ENCODE data around the gene VGF.
A peak's percentile ranks its signal among the peaks of the same experiment; 100 is the strongest.
"Not testable (repeated sequence)": the region's sequence is repeated elsewhere in the genome, so short reads cannot be mapped to it uniquely, and the experiment has no call there.

VGF gene

DNA sequence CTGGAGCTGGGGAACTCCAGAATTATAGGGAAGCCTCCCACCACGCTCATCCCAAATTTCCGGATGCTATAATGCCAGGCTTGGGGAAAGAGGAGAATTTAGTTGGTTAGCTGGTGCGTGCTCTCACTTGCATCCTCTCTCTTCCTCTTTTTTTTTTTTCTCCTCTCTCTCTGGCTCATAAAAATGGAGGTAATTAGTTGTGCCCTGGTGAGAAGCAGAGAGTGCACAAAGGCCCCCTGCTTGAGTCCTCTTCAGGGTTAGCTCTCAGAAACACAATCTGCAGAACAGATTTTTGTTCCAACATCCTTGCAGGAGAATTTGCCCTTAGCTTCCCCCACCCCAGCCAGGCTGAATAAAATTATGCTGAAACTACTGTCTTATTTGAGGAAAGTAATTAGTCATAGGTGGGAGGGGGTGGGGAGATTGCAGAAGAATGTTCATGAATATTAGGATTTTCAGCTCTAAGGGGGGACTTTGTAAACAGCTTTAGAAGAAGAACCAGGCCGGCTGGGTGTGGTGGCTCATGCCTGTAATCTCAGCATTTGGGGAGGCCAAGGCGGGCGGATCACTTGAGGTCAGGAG, 30.9 kb downstream of the VGF start:
- no peak for DNase-seq

DNA sequence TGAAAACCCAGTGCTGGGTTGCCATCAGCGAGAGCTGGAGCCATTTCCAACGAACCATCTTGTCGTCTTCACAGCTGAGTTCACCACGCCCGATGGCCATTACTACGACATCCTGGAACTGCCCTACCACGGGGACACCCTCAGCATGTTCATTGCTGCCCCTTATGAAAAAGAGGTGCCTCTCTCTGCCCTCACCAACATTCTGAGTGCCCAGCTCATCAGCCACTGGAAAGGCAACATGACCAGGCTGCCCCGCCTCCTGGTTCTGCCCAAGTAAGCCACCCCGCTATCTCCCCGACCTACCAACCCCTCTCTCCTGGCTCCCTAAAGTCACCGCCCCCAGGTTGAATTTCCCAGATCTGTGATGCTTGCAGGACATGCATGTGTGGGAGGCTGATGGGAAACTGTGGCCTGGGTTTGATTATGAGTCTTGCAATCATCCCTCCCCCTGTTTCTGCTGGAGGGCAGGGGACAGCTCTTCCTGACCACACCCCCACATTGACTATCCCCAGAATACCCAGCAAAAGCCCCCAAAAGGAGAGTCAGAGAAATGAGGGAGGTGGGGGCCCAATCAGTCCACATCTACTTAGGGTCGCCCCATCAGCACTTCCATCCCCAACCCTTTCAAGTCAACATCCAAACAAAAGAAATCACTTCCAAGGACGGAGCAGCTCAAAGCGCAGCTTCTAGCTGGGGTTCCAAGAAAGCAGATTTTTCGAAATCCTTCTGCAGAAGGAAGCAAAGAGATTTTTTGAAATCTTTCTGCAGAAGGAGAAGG, 31.6 kb downstream of the VGF start:
- no peak for DNase-seq

DNA sequence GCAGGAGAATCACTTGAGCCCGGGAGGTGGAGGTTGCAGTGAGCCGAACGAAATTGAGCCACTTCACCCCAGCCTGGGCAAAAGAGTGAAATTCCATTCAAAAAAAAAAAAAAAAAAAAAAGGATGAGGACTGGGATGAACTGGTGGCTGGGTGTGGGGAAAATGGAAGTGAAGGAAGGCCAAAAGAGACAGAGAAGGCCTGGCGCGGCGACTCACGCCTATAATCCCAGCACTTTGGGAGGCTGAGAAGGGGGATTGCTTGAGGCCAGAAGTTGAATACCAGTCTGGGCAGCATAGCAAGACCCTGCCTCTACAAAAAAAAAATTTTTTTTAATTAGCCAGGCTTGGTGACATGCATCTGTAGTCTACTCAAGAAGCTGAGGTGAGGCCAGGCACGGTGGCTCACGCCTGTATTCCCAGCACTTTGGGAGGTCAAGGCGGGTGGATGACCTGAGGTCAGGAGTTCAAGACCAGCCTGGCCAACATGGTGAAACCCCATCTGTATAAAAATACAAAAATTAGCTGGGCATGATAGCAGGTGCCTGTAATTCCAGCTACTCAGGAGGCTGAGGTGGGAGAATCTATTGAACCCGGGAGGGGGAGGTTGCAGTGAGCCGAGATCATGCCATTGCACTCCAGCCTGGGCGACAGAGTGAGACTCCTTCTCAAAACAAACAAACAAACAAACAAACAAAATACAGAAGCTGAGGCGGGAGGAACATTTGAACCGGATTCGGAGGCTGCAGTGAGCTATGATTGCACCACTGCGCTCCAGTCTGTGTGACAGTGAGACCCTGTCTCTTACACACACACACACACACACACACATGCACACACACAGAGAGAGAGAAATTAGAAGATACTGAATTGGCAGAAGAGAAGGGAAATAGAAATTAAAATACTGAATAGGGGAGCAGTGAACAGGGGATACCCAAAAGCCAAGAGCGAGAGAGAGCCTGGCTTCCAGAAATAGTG, 32.5 kb downstream of the VGF start:
- DNase-seq: not testable (repeated sequence)

GRCh38 chr7:101129603-101130117, 35.7 kb downstream of the VGF start:
- DNase-seq: no peak

DNA sequence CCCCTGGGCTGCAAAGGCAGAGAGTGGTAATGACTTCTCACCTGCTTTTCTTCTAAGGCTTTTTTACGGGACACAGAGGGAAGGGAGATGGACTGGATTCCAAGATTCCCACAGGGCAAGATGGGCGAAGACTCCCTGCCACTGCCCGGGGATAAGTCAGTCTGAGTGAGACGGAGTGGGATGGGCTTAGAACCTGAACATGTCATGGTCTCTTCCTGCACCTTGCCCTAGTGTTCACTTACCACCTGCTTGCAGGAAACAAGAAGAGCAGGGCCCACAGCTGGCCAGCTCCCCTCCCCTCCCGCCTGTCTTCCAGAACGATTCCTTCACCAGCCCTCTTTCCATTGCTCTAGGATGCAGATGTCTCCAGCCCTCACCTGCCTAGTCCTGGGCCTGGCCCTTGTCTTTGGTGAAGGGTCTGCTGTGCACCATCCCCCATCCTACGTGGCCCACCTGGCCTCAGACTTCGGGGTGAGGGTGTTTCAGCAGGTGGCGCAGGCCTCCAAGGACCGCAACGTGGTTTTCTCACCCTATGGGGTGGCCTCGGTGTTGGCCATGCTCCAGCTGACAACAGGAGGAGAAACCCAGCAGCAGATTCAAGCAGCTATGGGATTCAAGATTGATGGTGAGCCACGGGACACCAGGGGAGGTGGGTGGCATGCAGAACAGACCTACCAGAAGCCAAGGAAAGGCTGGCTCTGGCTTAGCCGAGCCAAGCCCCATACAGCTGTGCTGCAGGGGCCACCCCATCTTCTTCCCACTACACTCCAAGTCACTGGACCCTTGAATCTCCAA, 37.1 kb downstream of the VGF start:
- no peak for DNase-seq

- DNase-seq: no peak
Observed at GRCh38 chr7:101127460-101128039, 37.8 kb downstream of the VGF start.

DNA sequence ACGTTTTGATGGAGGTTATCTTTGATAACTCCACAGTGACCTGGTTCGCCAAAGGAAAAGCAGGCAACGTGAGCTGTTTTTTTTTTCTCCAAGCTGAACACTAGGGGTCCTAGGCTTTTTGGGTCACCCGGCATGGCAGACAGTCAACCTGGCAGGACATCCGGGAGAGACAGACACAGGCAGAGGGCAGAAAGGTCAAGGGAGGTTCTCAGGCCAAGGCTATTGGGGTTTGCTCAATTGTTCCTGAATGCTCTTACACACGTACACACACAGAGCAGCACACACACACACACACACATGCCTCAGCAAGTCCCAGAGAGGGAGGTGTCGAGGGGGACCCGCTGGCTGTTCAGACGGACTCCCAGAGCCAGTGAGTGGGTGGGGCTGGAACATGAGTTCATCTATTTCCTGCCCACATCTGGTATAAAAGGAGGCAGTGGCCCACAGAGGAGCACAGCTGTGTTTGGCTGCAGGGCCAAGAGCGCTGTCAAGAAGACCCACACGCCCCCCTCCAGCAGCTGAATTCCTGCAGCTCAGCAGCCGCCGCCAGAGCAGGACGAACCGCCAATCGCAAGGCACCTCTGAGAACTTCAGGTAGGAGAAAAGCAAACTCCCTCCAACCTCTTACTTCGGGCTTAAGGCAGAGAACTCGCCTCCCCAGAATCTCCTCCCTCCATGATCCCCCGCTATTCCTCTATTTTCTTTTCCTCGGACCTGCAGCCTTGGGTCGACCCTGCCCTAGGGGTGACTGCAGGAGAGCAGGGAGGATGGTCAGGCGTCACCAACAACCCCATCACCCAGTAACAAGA, 38.5 kb downstream of the VGF start, which contains the start of gene SERPINE1:
Gene SERPINE1 (plus strand): TSS at position 454 of the 809 bp plus-strand sequence. CDS start 1,290 bp downstream, outside the sequence.
- DNase-seq: peak; percentile 64

DNA sequence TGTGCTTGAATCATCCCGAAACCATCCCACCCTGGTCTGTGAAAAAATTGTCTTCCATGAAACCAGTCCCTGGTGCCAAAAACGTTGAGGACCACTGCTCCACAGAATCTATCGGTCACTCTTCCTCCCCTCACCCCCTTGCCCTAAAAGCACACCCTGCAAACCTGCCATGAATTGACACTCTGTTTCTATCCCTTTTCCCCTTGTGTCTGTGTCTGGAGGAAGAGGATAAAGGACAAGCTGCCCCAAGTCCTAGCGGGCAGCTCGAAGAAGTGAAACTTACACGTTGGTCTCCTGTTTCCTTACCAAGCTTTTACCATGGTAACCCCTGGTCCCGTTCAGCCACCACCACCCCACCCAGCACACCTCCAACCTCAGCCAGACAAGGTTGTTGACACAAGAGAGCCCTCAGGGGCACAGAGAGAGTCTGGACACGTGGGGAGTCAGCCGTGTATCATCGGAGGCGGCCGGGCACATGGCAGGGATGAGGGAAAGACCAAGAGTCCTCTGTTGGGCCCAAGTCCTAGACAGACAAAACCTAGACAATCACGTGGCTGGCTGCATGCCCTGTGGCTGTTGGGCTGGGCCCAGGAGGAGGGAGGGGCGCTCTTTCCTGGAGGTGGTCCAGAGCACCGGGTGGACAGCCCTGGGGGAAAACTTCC, 39.2 kb downstream of the VGF start:
- peak; percentile 22 for DNase-seq

- DNase-seq: no peak
Observed at GRCh38 chr7:101124376-101125056, 40.9 kb downstream of the VGF start.

- no peak for DNase-seq
Observed at GRCh38 chr7:101123703-101124068, 41.7 kb downstream of the VGF start.

DNA sequence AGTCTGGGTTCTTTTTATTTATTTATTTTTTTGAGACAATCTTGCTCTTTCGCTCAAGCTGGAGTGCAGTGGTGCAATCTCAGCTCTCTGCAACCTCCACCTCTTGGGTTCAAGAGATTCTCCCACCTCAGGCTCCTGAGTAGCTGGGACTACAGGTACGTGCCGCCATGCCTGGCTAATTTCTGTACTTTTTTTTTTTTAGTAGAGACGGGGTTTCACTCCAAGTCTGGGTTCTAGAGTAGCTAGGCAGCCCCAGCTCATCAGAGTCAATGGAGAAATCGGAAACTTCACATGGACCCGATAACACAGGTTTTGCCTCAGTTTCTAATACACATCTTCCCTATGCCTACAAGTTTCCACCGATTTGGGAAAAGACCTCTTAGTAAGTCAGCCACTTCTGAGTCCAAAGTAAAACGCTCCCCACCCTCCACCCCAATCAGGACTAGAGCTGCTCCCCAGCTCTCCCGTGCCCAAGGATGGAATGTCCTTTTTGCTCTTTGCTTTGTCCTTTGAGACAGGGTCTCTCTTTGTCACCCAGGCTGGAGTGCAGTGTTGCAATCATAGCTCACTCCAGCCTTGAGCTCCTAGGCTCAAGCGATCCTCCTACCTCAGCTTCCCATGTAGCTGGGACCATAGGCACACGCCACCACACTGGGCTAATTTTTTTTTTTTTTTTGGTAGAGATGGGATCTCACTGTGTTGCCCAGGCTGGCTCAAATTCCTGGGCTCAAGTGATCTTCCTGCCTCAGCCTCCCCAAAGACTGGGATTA, 42.3 kb downstream of the VGF start:
- no peak for DNase-seq

DNA sequence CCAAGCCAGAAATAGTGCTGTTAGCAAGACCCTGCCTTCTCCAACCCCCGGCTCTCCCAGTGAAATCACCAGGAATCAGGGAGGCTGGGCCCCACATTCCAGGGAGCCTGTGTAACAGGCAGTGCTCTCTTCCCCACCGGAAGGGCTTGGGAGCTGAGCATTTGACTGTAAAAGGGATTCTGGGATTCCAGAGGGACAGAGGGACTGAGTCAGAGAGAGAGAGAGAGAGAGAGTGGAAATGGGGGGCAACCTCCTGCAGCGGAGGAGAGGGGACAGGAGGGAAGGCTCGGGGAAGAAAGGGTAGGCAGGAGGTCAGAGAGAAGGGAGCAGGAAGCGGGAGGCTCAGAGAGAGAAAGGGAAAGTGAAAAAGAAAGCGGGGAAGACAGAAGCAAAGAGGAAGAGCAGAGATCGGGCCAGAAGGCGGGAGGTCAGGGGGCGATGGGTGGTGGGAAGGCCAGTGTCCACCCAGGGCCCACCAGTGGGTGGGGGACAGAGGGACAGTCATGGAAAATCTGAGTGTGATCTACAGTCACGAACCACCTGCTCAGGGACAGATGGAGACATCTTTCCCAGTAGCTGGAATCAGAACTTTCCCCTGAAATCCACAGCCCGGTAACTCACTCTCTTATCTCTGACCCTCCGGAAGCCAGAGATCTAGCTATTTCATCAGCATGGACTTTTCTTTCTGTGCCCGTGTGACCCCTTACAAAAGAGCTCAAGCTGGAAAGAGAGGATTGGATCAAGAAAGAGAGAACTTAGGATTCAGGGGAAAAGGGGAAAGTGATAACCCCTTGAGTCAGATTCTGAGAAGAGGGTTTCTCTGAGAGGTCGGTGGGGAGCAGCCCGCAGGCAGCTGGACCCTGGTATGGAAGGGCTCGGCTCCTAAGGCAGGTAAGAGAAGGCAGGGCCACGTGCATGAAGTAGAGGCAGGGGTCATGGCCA, 43.1 kb downstream of the VGF start:
- DNase-seq: no peak

DNA sequence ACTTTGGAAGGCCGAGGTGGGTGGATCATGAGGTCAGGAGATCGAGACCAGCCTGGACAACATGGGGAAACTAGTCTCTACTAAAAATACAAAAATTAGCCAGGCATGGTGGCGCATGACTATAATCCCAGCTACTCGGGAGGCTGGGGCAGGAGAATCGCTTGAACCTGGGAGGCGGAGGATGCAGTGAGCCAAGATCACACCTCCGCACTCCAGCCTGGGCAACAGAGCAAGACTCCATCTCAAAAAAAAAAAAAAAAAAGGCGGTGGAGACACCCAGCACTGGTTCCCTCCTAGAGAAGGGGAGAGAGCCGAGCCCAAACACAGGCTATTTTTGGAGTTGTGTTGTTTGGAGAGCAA, 43.8 kb downstream of the VGF start:
- DNase-seq: not testable (repeated sequence)

- DNase-seq: no peak
Observed at GRCh38 chr7:101120315-101120714, 45.1 kb downstream of the VGF start.

DNA sequence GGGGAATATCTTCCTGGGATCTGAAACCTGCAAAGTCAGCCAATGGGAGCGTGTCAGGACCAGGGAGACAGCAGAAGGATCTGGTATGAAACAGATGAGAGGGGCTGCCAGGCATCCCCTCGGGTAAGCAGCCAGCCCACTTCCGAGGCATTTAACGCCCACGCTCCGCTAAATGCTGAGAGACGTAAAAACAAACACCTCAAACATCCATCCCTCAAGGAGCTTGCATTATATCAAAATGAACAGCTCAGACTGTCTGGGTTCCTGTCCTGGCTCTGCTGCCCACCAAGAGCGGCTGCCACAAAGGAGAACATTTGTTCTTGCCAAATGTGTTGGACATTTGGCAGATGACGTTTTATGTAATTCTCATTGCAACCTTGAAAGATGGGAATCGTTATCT, 45.5 kb downstream of the VGF start:
- DNase-seq: no peak

DNA sequence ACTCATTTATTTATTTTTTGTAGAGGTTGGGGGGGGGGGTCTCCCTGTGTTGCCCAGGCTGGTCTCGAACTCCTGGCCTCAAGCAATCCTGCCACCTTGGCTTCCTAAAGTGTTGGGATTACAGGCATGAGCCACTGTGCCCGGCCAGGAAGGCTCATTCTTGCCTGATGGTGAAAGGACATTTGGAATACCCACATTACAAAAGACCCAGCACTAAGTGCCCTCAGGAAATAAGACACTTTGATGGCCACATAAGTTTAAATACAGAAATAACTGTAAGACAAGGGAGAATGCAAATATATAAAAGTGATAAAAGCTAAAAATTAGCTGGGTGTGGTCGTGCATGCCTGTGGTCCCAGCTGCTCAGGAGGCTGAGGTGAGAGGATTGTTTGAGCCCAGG, 46.5 kb downstream of the VGF start:
- DNase-seq: no peak

DNA sequence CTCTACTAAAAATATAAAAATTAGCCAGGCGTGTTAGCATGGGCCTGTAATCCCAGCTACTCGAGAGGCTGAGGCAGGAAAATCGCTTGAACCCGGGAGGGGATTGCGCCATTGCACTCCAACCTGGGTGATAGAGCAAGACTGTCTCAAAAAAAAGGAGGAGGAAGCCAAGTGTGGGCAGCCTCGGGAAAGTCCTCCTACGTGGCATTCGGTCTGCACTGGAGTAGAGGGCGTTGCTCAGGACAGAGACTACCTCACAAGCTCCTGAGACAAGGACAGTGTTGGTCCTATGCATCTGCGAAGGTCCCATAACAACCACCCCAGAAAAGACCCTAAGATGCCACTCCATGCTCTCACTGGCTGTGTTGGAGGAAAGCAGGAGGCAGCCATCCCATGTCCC, 48.5 kb downstream of the VGF start:
- no peak for DNase-seq

DNA sequence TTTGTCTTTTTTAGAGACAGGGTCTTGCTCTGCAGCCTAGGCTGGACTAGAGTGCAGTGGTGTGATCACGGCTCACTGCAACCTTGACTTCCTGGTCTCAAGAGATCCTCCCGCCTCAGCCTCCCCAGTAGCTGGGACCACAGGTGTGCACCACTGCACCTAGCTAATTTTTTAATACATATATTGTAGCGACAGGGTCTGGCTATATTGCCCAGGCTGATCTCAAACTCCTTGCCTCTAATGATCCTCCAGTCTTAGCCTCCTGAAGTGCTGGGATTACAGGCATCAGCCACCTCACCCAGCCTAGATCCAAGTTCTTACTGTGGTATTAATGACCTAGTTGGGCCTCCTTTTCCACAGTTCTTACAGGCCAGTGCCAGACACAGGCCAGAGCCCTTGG, 50.2 kb downstream of the VGF start:
- no peak for DNase-seq

All from CD4-positive, alpha-beta T cell treated with Interleukin-17A for 1 hour (primary cell).